ENCODE data around the gene THBD. TPM values are rescaled to one million over a fixed set of nuclear protein-coding genes. Genes with fewer than 3 reads are reported as not detected.

Gene THBD
- total RNA-seq, 1 experiment from 2014 or later: 0.28 TPM

- H4K20me1 ChIP-seq (ENCODE audit: control insufficient read depth, insufficient read depth, insufficient read length): no peaks in the 10 kb centered on the region
- Mint-ChIP-seq H3K27ac (no peak overlapping the region), H3K36me3 (ENCODE audit: insufficient read depth in 1 of 3, low read depth in 3 of 3) (peaks cover 0 to 2% (median 0%) of the 10 kb centered on the region in 3 experiments; a peak in 1 of 7 replicates), H3K4me3 (no peak overlapping the region), H3K4me1 (0 out of 4 replicates have a peak, but pooled peaks cover 2 to 3% of the 10 kb centered on the region in 2 experiments), H3K27me3 (ENCODE audit: low read depth) (peaks cover 68% of the 10 kb centered on the region), H3K9me3 (no peaks in the 10 kb centered on the region)
- H3K9me3 ChIP-seq (ENCODE audit: control insufficient read depth, low read depth, low read length): no peaks in the 10 kb centered on the region
- no peak overlapping the region for H3K4ac ChIP-seq (ENCODE audit: low read depth, low read length)
- no peaks in the 10 kb centered on the region for H3K79me2 ChIP-seq (ENCODE audit: insufficient read depth, low read length)
- no peak overlapping the region for H3K56ac ChIP-seq (ENCODE audit: insufficient read length, low read depth, low read length)
- no peak overlapping the region for H3K18ac ChIP-seq (ENCODE audit: insufficient read length, low read depth, low read length)
- no peak overlapping the region for H2AK5ac ChIP-seq (ENCODE audit: insufficient read length, low read length)
- H2BK15ac ChIP-seq (ENCODE audit: low read depth, low read length): no peak overlapping the region
- H3K4me1 ChIP-seq (ENCODE audit: insufficient read depth, low read length): no peaks in the 10 kb centered on the region
- no peak overlapping the region for H3K27ac ChIP-seq (ENCODE audit: insufficient read length, low read depth, low read length)
- no peak overlapping the region for H3K4me2 ChIP-seq (ENCODE audit: insufficient read depth, insufficient read length, low read length)
- peaks cover 21% of the 10 kb centered on the region; the same call in 1 of the 2 replicates for H3K27me3 ChIP-seq (ENCODE audit: insufficient read depth, low read length)
- no peak overlapping the region for H2BK5ac ChIP-seq (ENCODE audit: insufficient read length, low read length)
- H2BK12ac ChIP-seq (ENCODE audit: insufficient read length, low read depth, low read length): no peak overlapping the region
- H2BK120ac ChIP-seq (ENCODE audit: low read depth, low read length, poor library complexity, severe bottlenecking): no peak overlapping the region
- H3K14ac ChIP-seq (ENCODE audit: insufficient read depth, low read length): no peak overlapping the region
- H3K23ac ChIP-seq (ENCODE audit: insufficient read length, low read depth, low read length): no peak overlapping the region
- H3K9ac ChIP-seq (ENCODE audit: extremely low read depth, insufficient read length, low read length): no peak overlapping the region
- H2BK20ac ChIP-seq (ENCODE audit: low read depth, low read length, poor library complexity, severe bottlenecking): no peak overlapping the region
- no peaks in the 10 kb centered on the region for H3K23me2 ChIP-seq (ENCODE audit: insufficient read length, low read depth, low read length, poor library complexity, severe bottlenecking)
- H3K79me1 ChIP-seq (ENCODE audit: insufficient read depth, low read depth, low read length, poor library complexity, severe bottlenecking): no peaks in the 10 kb centered on the region
- H4K91ac ChIP-seq (ENCODE audit: insufficient read length, low read depth, low read length): no peak overlapping the region
- no peak overlapping the region for H3T11ph ChIP-seq (ENCODE audit: low read length)
- no peak overlapping the region for H2AFZ ChIP-seq (ENCODE audit: low read length)
- no peak overlapping the region for H4K8ac ChIP-seq (replicated peaks; ENCODE audit: insufficient read length, low read depth, low read length)
- WGBS (ENCODE audit: extremely low coverage, insufficient read length, low lambda C conversion rate): no CpG with 5 or more reads among the region's 6 CpGs
- DNase-seq: no peak
- no peak for TF ChIP-seq CTCF (conservative IDR thresholded peaks at IDR 0.05)
- no peak overlapping the region for H4K5ac ChIP-seq (ENCODE audit: insufficient read length, low read depth, low read length)
Observed at GRCh38 chr20:23032056-23032749, 17.3 kb downstream of the THBD start.
